ENCODE data around the gene CNOT6. TPM values are rescaled to one million over a fixed set of nuclear protein-coding genes. Genes with fewer than 3 reads are reported as not detected.

Gene CNOT6
- total and polyA plus RNA-seq, 10 of the 15 experiments (the other 5 are each of a cell fraction or from before 2014, with no cell fraction given) = 3.8 to 22.1 (median 12.1) TPM

DNA sequence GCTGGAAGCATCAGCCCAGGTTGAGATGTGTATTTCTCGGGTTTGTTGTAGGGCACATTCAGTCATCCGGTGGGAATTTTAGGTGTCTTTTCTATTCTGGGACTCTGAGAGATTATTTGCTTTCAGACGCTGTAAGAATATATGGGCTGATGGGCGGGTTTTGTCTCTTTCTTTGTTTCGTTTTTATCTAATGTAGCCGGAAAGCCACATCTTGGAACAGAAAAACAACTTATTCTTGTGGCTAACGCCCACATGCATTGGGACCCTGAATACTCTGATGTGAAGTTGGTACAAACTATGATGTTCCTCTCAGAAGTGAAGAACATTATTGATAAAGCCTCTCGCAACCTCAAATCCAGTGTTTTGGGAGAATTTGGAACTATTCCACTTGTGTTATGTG lies 74.7 kb downstream of the CNOT6 start:
- SMC1A ChIA-PET (ENCODE audit: uncharacterized antibody, unreplicated experiment) = no interaction called here
- Histone ChIP-seq H3K27me3 (replicated peaks in 1 of 2; ENCODE audit: control insufficient read depth in 2 of 2, insufficient read depth in 2 of 2, low read length in 1 of 2) (no peaks in the 10 kb centered on the region), H3K4me1 (ENCODE audit: control insufficient read depth, insufficient read depth, low read length) (peaks cover 2% of the 10 kb centered on the region), H3K4me3 (no peak overlapping the region), H3K9me3 (replicated peaks; ENCODE audit: control insufficient read depth, insufficient read depth, low read length) (no peaks in the 10 kb centered on the region), H4K20me1 (ENCODE audit: control insufficient read depth, insufficient read depth) (no peaks in the 10 kb centered on the region), H2AFZ (ENCODE audit: control insufficient read depth, low read depth, low read length) (no peak overlapping the region), H3K79me2 (ENCODE audit: control insufficient read depth, insufficient read depth, low read length) (no peaks in the 10 kb centered on the region; the same call in 1 of the 2 replicates), H3K36me3 (ENCODE audit: control insufficient read depth in 2 of 2, insufficient read depth in 2 of 2, low read length in 1 of 2) (peaks cover 2 to 34% of the 10 kb centered on the region in 2 experiments; a peak in 3 of 4 replicates), H3K27ac (ENCODE audit: control insufficient read depth, insufficient read depth) (no peak overlapping the region), H3K4me2 (ENCODE audit: control insufficient read depth, insufficient read depth) (no peak overlapping the region), H3K9ac (ENCODE audit: control insufficient read depth, insufficient read depth, low read length) (no peak overlapping the region)
- DNase-seq (ENCODE audit: low read depth, low spot score) = no peak
- 82% methylated on average over 8 of the region's 8 CpGs for WGBS (ENCODE audit: insufficient coverage, insufficient replicate concordance, low lambda C conversion rate, missing lambda C conversion rate)
- POLR2A ChIA-PET = no interaction called here
- intact Hi-C loops (cut with micrococcal nuclease; ENCODE audit: unreplicated experiment) (no loop called here), in situ Hi-C loops (cut with MboI) (no loop called here)
- CTCF ChIA-PET = interaction anchor here (1.0 to 1.5 kb wide), 3 partner anchors 43 to 150 kb away, joined by 3 to 4 read pairs (median 3); no protein-coding TSS in a partner anchor
- ATAC-seq = no peak
- BruUV-seq (replicated peaks) = no TSS peak
- RAD21 ChIA-PET (ENCODE audit: unreplicated experiment) = no interaction called here
- FAIRE-seq = no peak
- TF ChIP-seq BCL11A (IDR thresholded peaks at IDR 0.05; ENCODE audit: low read depth, low read length) (no peak), MTA3 (IDR thresholded peaks at IDR 0.05; ENCODE audit: borderline replicate concordance, low read length) (no peak), SMAD1 (IDR thresholded peaks at IDR 0.05; ENCODE audit: low read depth, partially characterized antibody) (no peak), HDGF (IDR thresholded peaks at IDR 0.05) (no peak), JUNB (IDR thresholded peaks at IDR 0.05) (no peak), KLF5 (IDR thresholded peaks at IDR 0.05; ENCODE audit: partially characterized antibody) (no peak), WRNIP1 (IDR thresholded peaks at IDR 0.05; ENCODE audit: borderline replicate concordance, low read depth, low read length) (no peak), DPF2 (IDR thresholded peaks at IDR 0.05) (no peak), IKZF2 (IDR thresholded peaks at IDR 0.05) (no peak), RELA (IDR thresholded peaks at IDR 0.05; ENCODE audit: borderline replicate concordance, partially characterized antibody) (no peak), ZNF24 (IDR thresholded peaks at IDR 0.05) (no peak), ZZZ3 (IDR thresholded peaks at IDR 0.05; ENCODE audit: control insufficient read depth, insufficient read length, low read depth) (no peak), HCFC1 (IDR thresholded peaks at IDR 0.05; ENCODE audit: low read length) (no peak)
- TF ChIP-seq, protein P1, sequence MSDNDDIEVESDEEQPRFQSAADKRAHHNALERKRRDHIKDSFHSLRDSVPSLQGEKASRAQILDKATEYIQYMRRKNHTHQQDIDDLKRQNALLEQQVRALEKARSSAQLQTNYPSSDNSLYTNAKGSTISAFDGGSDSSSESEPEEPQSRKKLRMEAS (IDR thresholded peaks at IDR 0.05; ENCODE audit: low read depth, low read length) = no peak
- TF ChIP-seq, protein P2, sequence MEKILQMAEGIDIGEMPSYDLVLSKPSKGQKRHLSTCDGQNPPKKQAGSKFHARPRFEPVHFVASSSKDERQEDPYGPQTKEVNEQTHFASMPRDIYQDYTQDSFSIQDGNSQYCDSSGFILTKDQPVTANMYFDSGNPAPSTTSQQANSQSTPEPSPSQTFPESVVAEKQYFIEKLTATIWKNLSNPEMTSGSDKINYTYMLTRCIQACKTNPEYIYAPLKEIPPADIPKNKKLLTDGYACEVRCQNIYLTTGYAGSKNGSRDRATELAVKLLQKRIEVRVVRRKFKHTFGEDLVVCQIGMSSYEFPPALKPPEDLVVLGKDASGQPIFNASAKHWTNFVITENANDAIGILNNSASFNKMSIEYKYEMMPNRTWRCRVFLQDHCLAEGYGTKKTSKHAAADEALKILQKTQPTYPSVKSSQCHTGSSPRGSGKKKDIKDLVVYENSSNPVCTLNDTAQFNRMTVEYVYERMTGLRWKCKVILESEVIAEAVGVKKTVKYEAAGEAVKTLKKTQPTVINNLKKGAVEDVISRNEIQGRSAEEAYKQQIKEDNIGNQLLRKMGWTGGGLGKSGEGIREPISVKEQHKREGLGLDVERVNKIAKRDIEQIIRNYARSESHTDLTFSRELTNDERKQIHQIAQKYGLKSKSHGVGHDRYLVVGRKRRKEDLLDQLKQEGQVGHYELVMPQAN (conservative IDR thresholded peaks at IDR 0.05) = no peak

Data from GM12878 (cell line).